Measurements from ENCODE around the gene SYK. TPM values are rescaled to one million over a fixed set of nuclear protein-coding genes. Genes with fewer than 3 reads are reported as not detected.

The SYK gene
- total RNA-seq, 4 donors from 2014 or later = 0.53 to 3.3 (median 2.0) TPM

GRCh38 chr9:90795084-90795483 is 6.5 kb upstream of the SYK start:
- Histone ChIP-seq H3K4me1 (no peaks in the 10 kb centered on the region), H3K36me3 (no peaks in the 10 kb centered on the region), H3K27me3 (peaks cover 4 to 11% (median 9%) of the 10 kb centered on the region in 3 donors), H3K27ac (no peak overlapping the region), H3K9me3 (no peaks in the 10 kb centered on the region), H3K4me3 (no peak overlapping the region)
- ATAC-seq (no peak), DNase-seq (no peak)
- intact Hi-C loops (cut with DNase I; ENCODE audit: low total_unique reads) (no loop called here), in situ Hi-C loops (cut with MboI; ENCODE audit: low sequenced_read_pairs in 4 of 4) (no loop called here)
- no peak for TF ChIP-seq POLR2A (IDR thresholded peaks at IDR 0.05)
- no peak for TF ChIP-seq CTCF (IDR thresholded peaks at IDR 0.05 in 4 of 5, conservative IDR thresholded peaks at IDR 0.05 in 1 of 5)

GRCh38 chr9:90795871-90796317 is 5.7 kb upstream of the SYK start:
- H3K27ac ChIP-seq = no peak overlapping the region
- DNase-seq (no peak), ATAC-seq (no peak)
- no peaks in the 10 kb centered on the region for H3K9me3 ChIP-seq
- intact Hi-C loops (cut with DNase I; ENCODE audit: low total_unique reads) = no loop called here
- no peaks in the 10 kb centered on the region for H3K4me1 ChIP-seq
- in situ Hi-C loops (cut with MboI; ENCODE audit: low sequenced_read_pairs in 4 of 4) = no loop called here
- TF ChIP-seq CTCF (IDR thresholded peaks at IDR 0.05 in 4 of 5, conservative IDR thresholded peaks at IDR 0.05 in 1 of 5) = no peak
- peaks cover 11 to 19% (median 17%) of the 10 kb centered on the region in 3 donors for H3K27me3 ChIP-seq
- no peaks in the 10 kb centered on the region for H3K36me3 ChIP-seq
- H3K4me3 ChIP-seq = no peak overlapping the region

GRCh38 chr9:90799271-90799852 is 2.3 kb upstream of the SYK start:
- peaks cover 25 to 42% (median 34%) of the 10 kb centered on the region in 3 donors for H3K27me3 ChIP-seq
- no peak overlapping the region for H3K27ac ChIP-seq
- H3K4me3 ChIP-seq = no peak overlapping the region
- no peaks in the 10 kb centered on the region for H3K36me3 ChIP-seq
- TF ChIP-seq CTCF (IDR thresholded peaks at IDR 0.05 in 4 of 5, conservative IDR thresholded peaks at IDR 0.05 in 1 of 5) (no peak), POLR2A (IDR thresholded peaks at IDR 0.05) (no peak)
- H3K9me3 ChIP-seq = no peaks in the 10 kb centered on the region
- intact Hi-C loops (cut with DNase I; ENCODE audit: low total_unique reads) (no loop called here), in situ Hi-C loops (cut with MboI; ENCODE audit: low sequenced_read_pairs in 4 of 4) (no loop called here)
- DNase-seq (no peak), ATAC-seq (no peak)
- peaks cover 3 to 5% of the 10 kb centered on the region in 2 donors for H3K4me1 ChIP-seq

GRCh38 chr9:90801973-90802322 is 329 bp downstream of the SYK start:
- H3K27ac ChIP-seq = peak overlapping the region in 1 of 4 donors; percentile 25
- TF ChIP-seq POLR2A (IDR thresholded peaks at IDR 0.05) = no peak
- TF ChIP-seq CTCF (IDR thresholded peaks at IDR 0.05 in 4 of 5, conservative IDR thresholded peaks at IDR 0.05 in 1 of 5) = no peak
- intact Hi-C loops (cut with DNase I; ENCODE audit: low total_unique reads) (no loop called here), in situ Hi-C loops (cut with MboI; ENCODE audit: low sequenced_read_pairs in 4 of 4) (no loop called here)
- H3K4me1 ChIP-seq = peaks cover 3 to 5% of the 10 kb centered on the region in 2 donors
- no peaks in the 10 kb centered on the region for H3K36me3 ChIP-seq
- DNase-seq (no peak), ATAC-seq (no peak)
- peak overlapping the region; percentile 23 to 40 (median 38) for H3K4me3 ChIP-seq
- H3K27me3 ChIP-seq = peaks cover 25 to 42% (median 34%) of the 10 kb centered on the region in 3 donors
- H3K9me3 ChIP-seq = no peaks in the 10 kb centered on the region
